SK-N-SH treated with all-trans-retinoic acid at 6 μM for 48 hours (cell line): Measurements from ENCODE around the gene TIAM1.

ENCODE experiments used
- ATAC-seq: fragments of 200-7000 bp; cut with Tn5 transposase; 3 replicates; pipeline ENCODE4 v1.9.1; 2020; ENCODE audit warnings: mild to moderate bottlenecking, moderate library complexity
- ARNTL ChIP-seq: fragments of 450-650 bp; formaldehyde crosslinking; IDR thresholded peaks from 2 replicates; pipeline ENCODE4 v1.5.0; 2020; ENCODE audit warnings: low read depth, mild to moderate bottlenecking, moderate library complexity, borderline replicate concordance
- BACH2 ChIP-seq: fragments of 250-450 bp; sonication (Bioruptor Pico); IDR thresholded peaks from 2 replicates; pipeline ENCODE4 v1.9.0; 2021; ENCODE audit warnings: mild to moderate bottlenecking, borderline replicate concordance
- CREB5 ChIP-seq: fragments of 250-450 bp; sonication (Bioruptor Pico); IDR thresholded peaks from 2 replicates; pipeline ENCODE4 v1.5.1; 2020; ENCODE audit warnings: low read depth, mild to moderate bottlenecking, moderate library complexity
- CSDC2 ChIP-seq: fragments of 250-450 bp; sonication (Bioruptor Pico); IDR thresholded peaks from 2 replicates; pipeline ENCODE4 v1.5.0; 2020; ENCODE audit warnings: mild to moderate bottlenecking, moderate library complexity
- CSRNP3 ChIP-seq: fragments of 250-450 bp; sonication (Bioruptor Pico); IDR thresholded peaks from 2 replicates; pipeline ENCODE4 v1.5.1; 2021; ENCODE audit warnings: mild to moderate bottlenecking, moderate library complexity
- ESRRG ChIP-seq: fragments of 250-450 bp; sonication (Bioruptor Pico); IDR thresholded peaks from 2 replicates; pipeline ENCODE4 v1.6.1; 2021; ENCODE audit warnings: mild to moderate bottlenecking
- GLIS3 ChIP-seq: fragments of 250-450 bp; sonication (Bioruptor Pico); IDR thresholded peaks from 2 replicates; pipeline ENCODE4 v1.5.0; 2020; ENCODE audit warnings: mild to moderate bottlenecking, moderate library complexity
- OSR1 ChIP-seq: fragments of 250-450 bp; sonication (Bioruptor Pico); IDR thresholded peaks from 2 replicates; pipeline ENCODE4 v1.8.0; 2022; ENCODE audit warnings: moderate library complexity, mild to moderate bottlenecking, inconsistent platforms
- PATZ1 ChIP-seq: fragments of 250-450 bp; sonication (Bioruptor Pico); IDR thresholded peaks from 2 replicates; pipeline ENCODE4 v1.8.0; 2020; ENCODE audit warnings: mild to moderate bottlenecking, moderate library complexity, borderline replicate concordance
- POU6F1 ChIP-seq: fragments of 250-450 bp; sonication (Bioruptor Pico); IDR thresholded peaks from 2 replicates; pipeline ENCODE4 v1.8.0; 2021; ENCODE audit warnings: low read depth, mild to moderate bottlenecking, moderate library complexity, borderline replicate concordance
- PPARA ChIP-seq: fragments of 250-450 bp; sonication (Bioruptor Pico); IDR thresholded peaks from 2 replicates; pipeline ENCODE4 v1.5.0; 2020; ENCODE audit warnings: mild to moderate bottlenecking, borderline replicate concordance
- RARB ChIP-seq: fragments of 250-450 bp; sonication (Bioruptor Pico); IDR thresholded peaks from 2 replicates; pipeline ENCODE4 v1.8.0; 2021; ENCODE audit warnings: mild to moderate bottlenecking, moderate library complexity
- SNAI2 ChIP-seq: fragments of 250-450 bp; sonication (Bioruptor Pico); IDR thresholded peaks from 2 replicates; pipeline ENCODE4 v1.5.0; 2020; ENCODE audit warnings: mild to moderate bottlenecking, moderate library complexity
- TSHZ2 ChIP-seq: fragments of 250-450 bp; sonication (Bioruptor Pico); IDR thresholded peaks from 2 replicates; pipeline ENCODE4 v1.5.0; 2020; ENCODE audit warnings: mild to moderate bottlenecking, moderate library complexity
- ZC3H10 ChIP-seq: fragments of 250-450 bp; sonication (Bioruptor Pico); IDR thresholded peaks from 2 replicates; pipeline ENCODE4 v1.5.1; 2021; ENCODE audit warnings: mild to moderate bottlenecking, moderate library complexity
- ZFP3 ChIP-seq: fragments of 250-450 bp; sonication (Bioruptor Pico); IDR thresholded peaks from 2 replicates; pipeline ENCODE4 v1.5.0; 2020; ENCODE audit warnings: mild to moderate bottlenecking, moderate library complexity
- ZFP30 ChIP-seq: fragments of 450-650 bp; formaldehyde crosslinking; IDR thresholded peaks from 2 replicates; pipeline ENCODE4 v1.5.0; 2022; ENCODE audit warnings: mild to moderate bottlenecking, moderate library complexity
- ZNF565 ChIP-seq: fragments of 450-650 bp; formaldehyde crosslinking; conservative IDR thresholded peaks from 2 replicates; pipeline ENCODE4 v1.5.0; 2020; ENCODE audit warnings: low read depth, mild to moderate bottlenecking, moderate library complexity
- ZNF8 ChIP-seq: fragments of 450-650 bp; formaldehyde crosslinking; IDR thresholded peaks from 2 replicates; pipeline ENCODE4 v1.5.0; 2020; ENCODE audit warnings: mild to moderate bottlenecking, moderate library complexity

The TIAM1 gene

GRCh38 chr21:31342348-31342747 is 1.7 kb downstream of the TIAM1 start:
- no peak for ATAC-seq

GRCh38 chr21:31340942-31341487 is 3.0 kb downstream of the TIAM1 start:
- ATAC-seq = no peak
- TF ChIP-seq ARNTL (CRISPR knock-in tag) = no peak
- TF ChIP-seq ZNF565 = no peak
- no peak for TF ChIP-seq ZFP3 (CRISPR knock-in tag)
- no peak for TF ChIP-seq ESRRG
- no peak for TF ChIP-seq ZNF8 (CRISPR knock-in tag)
- no peak for TF ChIP-seq SNAI2 (CRISPR knock-in tag)
- no peak for TF ChIP-seq CSDC2 (CRISPR knock-in tag)
- TF ChIP-seq BACH2 (CRISPR knock-in tag) = no peak
- TF ChIP-seq RARB = no peak
- TF ChIP-seq GLIS3 (CRISPR knock-in tag) = no peak
- no peak for TF ChIP-seq PPARA (CRISPR knock-in tag)
- TF ChIP-seq ZC3H10 = no peak

More at GRCh38 chr21:31342348-31342747, 1.7 kb downstream of the TIAM1 start:
- TF ChIP-seq ZFP3 (CRISPR knock-in tag) (no peak), ESRRG (no peak), PATZ1 (CRISPR knock-in tag) (no peak), CSRNP3 (CRISPR knock-in tag) (no peak), POU6F1 (CRISPR knock-in tag) (no peak), SNAI2 (CRISPR knock-in tag) (no peak), PPARA (CRISPR knock-in tag) (no peak), ARNTL (CRISPR knock-in tag) (no peak), ZNF565 (no peak), ZC3H10 (no peak), CSDC2 (CRISPR knock-in tag) (no peak), GLIS3 (CRISPR knock-in tag) (no peak), TSHZ2 (CRISPR knock-in tag) (no peak), CREB5 (CRISPR knock-in tag) (no peak), OSR1 (CRISPR knock-in tag) (no peak), BACH2 (CRISPR knock-in tag) (no peak), ZFP30 (CRISPR knock-in tag) (no peak)
